ENCODE results near the gene UBA3. TPM values are rescaled to one million over a fixed set of nuclear protein-coding genes. Genes with fewer than 3 reads are reported as not detected.

UBA3 gene
- total RNA-seq, 5 donors from 2014 or later (not counting 1 experiment from before 2014, with no cell fraction given): 62.7 to 83.1 (median 73.2) TPM

DNA sequence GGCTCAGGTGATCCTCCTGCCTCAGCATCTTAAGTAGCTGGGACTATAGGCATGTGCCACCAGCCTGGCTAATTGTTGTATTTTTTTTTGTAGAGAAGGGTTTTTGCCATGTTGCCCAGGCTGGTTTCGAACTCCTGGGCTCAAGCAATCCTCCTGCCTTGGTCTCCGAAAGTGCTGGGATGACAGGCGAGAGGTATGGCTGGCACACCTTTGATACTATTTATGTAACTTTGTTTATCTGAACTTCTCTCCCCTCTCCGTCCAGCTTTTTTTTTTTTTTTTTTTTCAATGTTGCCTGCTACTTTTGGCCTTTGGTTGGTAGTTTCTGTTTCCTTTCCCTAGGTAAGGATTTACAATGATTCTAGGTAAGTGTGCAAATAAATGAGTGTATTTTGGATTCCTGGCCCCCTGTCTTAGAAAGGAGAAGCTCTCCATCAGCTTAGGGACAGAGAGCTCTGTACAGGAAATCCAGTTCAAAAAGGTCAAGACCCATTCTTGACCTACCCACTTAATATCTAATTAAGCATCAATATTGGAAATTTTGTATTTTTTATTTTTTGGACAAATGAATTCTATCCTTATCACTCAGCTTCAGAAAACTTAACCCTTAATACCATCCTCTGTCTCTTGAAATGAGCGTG is 11.3 kb upstream of the UBA3 start:
- peak in 1 of 35 experiments; percentile 32 for DNase-seq
- ATAC-seq (replicated peaks in 1 of 4): peak in 2 of 4 experiments; percentile 1 to 3
- H3K9me3 Mint-ChIP-seq: no peaks in the 10 kb centered on the region
- Histone ChIP-seq H3K4me3 (ENCODE audit: control insufficient read depth in 1 of 2, extremely low read depth in 1 of 2, low read length in 1 of 2) (peak overlapping the region; percentile 5 to 44), H3K4me1 (ENCODE audit: control insufficient read depth in 1 of 2, extremely low read depth in 1 of 2, insufficient read depth in 2 of 2, low read length in 2 of 2) (peaks cover 84 to 89% of the 10 kb centered on the region in 2 experiments), H3K36me3 (ENCODE audit: control insufficient read depth in 2 of 2, extremely low read depth in 1 of 2, insufficient read depth in 1 of 2, low read length in 1 of 2) (peaks cover 0 to 19% of the 10 kb centered on the region in 2 donors), H3K9me3 (no peaks in the 10 kb centered on the region), H3K27me3 (replicated peaks in 1 of 2; ENCODE audit: control insufficient read depth in 2 of 2, extremely low read depth in 1 of 2, insufficient read depth in 2 of 2, low read length in 1 of 2) (no peaks in the 10 kb centered on the region), H3K27ac (ENCODE audit: low read length) (peak overlapping the region; percentile 90)
- peaks cover 87 to 90% (median 87%) of the 10 kb centered on the region in 3 donors for H3K4me1 Mint-ChIP-seq
- no peaks in the 10 kb centered on the region for H3K27me3 Mint-ChIP-seq
- WGBS (ENCODE audit: insufficient coverage): 80% methylated on average over 1 of the region's 5 CpGs
- CTCF ChIA-PET: interaction anchor here (0.5 to 3.1 kb wide), 9 partner anchors 8 to 68 kb away, joined by 3 to 20 read pairs (median 5); partner anchors contain the start of gene TMF1 (in 1 of the 2)
- H3K36me3 Mint-ChIP-seq: peaks cover 25% of the 10 kb centered on the region
- H3K4me3 Mint-ChIP-seq: peak overlapping the region; percentile 64 to 77 (median 68)
- POLR2A ChIA-PET: interaction anchor here (0.5 to 1.7 kb wide), 15 partner anchors 9 to 1698 kb away, joined by 3 to 19 read pairs (median 7); partner anchors contain the start of gene UBA3 (in 1 of the 2)
- H3K27ac Mint-ChIP-seq: peak overlapping the region; percentile 97 to 98

DNA sequence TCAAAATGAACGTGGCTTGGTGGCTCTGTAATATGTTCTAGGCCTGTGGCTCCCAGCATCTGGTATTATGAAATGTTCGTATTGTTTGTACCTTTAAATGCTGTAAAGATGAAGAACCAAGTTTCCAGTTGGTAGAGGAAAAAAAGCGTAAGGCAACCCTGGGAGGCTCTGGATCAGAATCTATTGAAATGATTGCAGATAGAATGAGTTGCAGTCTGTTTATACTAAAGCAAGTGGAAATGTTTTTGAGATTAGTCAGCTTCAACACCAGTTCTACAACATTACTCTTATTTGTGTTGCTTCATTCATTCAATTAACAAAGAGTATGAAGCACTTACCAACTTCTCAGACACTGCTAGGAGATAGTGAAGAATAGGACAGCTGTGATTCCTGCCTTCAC is 9.9 kb upstream of the UBA3 start:
- no peak for DNase-seq
- Mint-ChIP-seq H3K4me1 (peaks cover 74 to 82% (median 82%) of the 10 kb centered on the region in 3 donors), H3K27ac (peak overlapping the region; percentile 85 to 97), H3K36me3 (peaks cover 20% of the 10 kb centered on the region), H3K9me3 (no peaks in the 10 kb centered on the region), H3K27me3 (no peaks in the 10 kb centered on the region), H3K4me3 (peak overlapping the region; percentile 47 to 90 (median 59))
- Histone ChIP-seq H3K36me3 (ENCODE audit: control insufficient read depth in 2 of 2, extremely low read depth in 1 of 2, insufficient read depth in 1 of 2, low read length in 1 of 2) (peaks cover 0 to 14% of the 10 kb centered on the region in 2 donors), H3K4me1 (ENCODE audit: control insufficient read depth in 1 of 2, extremely low read depth in 1 of 2, insufficient read depth in 2 of 2, low read length in 2 of 2) (peaks cover 75 to 81% of the 10 kb centered on the region in 2 experiments), H3K4me3 (ENCODE audit: control insufficient read depth in 1 of 2, extremely low read depth in 1 of 2, low read length in 1 of 2) (no peak overlapping the region), H3K27ac (ENCODE audit: low read length) (peak overlapping the region; percentile 90), H3K9me3 (no peaks in the 10 kb centered on the region), H3K27me3 (replicated peaks in 1 of 2; ENCODE audit: control insufficient read depth in 2 of 2, extremely low read depth in 1 of 2, insufficient read depth in 2 of 2, low read length in 1 of 2) (no peaks in the 10 kb centered on the region)
- 40% methylated on average over 2 of the region's 3 CpGs for WGBS (ENCODE audit: insufficient coverage)
- ChIA-PET CTCF (no interaction called here), POLR2A (interaction anchor here (0.6 to 1.5 kb wide), 3 partner anchors 9 to 37 kb away, joined by 3 to 8 read pairs (median 4); no protein-coding TSS in a partner anchor)
- no peak for ATAC-seq (replicated peaks in 1 of 4)

DNA sequence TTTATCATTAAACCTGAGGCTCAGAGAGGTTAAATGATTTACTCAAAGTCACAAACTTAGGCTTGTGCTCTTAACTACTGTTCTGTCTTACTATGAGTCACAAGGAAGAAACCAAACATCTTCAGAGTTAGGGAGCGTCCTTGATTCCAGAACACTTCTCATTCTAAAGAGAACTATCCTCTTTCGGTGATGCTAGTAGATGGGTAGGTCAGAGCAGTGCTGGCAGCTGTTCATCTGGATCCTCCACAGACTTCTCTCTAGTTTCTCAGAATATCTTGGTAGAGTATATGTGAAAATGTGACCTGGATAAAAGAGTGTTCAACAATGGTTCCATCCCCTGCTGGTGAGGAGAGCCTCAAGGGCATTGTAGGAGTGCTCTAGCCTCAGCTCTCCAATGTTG is 7.9 kb upstream of the UBA3 start:
- ChIA-PET CTCF (no interaction called here), POLR2A (interaction anchor here in 1 of 2 donors (0.5 kb wide), 1 partner anchor 11 kb away, joined by 5 read pairs; no protein-coding TSS in a partner anchor)
- peaks cover 72 to 81% (median 79%) of the 10 kb centered on the region in 3 donors for H3K4me1 Mint-ChIP-seq
- H3K4me3 Mint-ChIP-seq: peak overlapping the region; percentile 75 to 90 (median 87)
- peaks cover 0 to 9% of the 10 kb centered on the region in 2 donors for H3K36me3 ChIP-seq (ENCODE audit: control insufficient read depth in 2 of 2, extremely low read depth in 1 of 2, insufficient read depth in 1 of 2, low read length in 1 of 2)
- WGBS (ENCODE audit: insufficient coverage): no CpG with 5 or more reads among the region's 2 CpGs
- peak overlapping the region; percentile 15 to 85 for H3K4me3 ChIP-seq (ENCODE audit: control insufficient read depth in 1 of 2, extremely low read depth in 1 of 2, low read length in 1 of 2)
- no peaks in the 10 kb centered on the region for H3K9me3 Mint-ChIP-seq
- no peaks in the 10 kb centered on the region for H3K9me3 ChIP-seq
- DNase-seq (no peak), ATAC-seq (replicated peaks in 1 of 4) (no peak)
- no peaks in the 10 kb centered on the region for H3K27me3 Mint-ChIP-seq
- peaks cover 19% of the 10 kb centered on the region for H3K36me3 Mint-ChIP-seq
- peak overlapping the region; percentile 88 to 97 for H3K27ac Mint-ChIP-seq
- H3K4me1 ChIP-seq (ENCODE audit: control insufficient read depth in 1 of 2, extremely low read depth in 1 of 2, insufficient read depth in 2 of 2, low read length in 2 of 2): peaks cover 71 to 72% of the 10 kb centered on the region in 2 experiments
- peak overlapping the region; percentile 90 for H3K27ac ChIP-seq (ENCODE audit: low read length)
- no peaks in the 10 kb centered on the region for H3K27me3 ChIP-seq (replicated peaks in 1 of 2; ENCODE audit: control insufficient read depth in 2 of 2, extremely low read depth in 1 of 2, insufficient read depth in 2 of 2, low read length in 1 of 2)

DNA sequence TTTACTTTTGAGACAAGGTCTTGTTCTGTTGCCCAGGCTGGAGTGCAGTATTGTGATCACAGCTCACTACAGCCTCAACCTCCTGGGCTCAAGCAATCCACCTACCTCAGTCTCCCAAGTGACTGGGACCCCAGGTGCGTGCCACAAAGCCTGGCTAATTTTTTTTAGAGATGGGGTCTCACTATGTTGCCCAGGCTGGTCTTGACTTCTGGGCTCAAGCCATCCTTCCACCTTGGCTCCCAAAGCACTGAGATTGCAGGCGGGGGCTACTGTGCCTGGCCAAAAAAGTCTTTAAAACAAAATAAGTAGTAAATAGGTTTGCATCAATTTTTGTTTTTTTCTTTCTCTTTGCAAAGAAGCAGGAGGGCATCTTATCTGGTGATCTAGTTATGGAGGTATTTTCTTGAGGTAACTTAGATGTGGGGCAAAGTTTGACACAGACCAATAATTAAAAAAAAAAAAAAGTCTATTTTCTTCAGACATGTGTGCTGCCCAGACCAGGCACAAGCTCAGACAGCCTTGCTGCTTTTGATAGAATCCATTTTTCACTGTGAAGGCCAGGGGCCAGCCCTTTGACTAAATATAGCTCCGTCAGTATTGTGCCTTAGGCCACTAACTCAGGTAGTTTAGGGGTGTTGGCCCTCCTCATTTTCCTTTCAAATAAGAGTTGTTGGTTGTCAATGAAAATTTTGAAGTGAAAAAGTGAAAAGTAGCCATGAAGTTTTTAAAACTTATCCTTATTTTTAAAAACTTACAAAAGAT is 7.0 kb upstream of the UBA3 start:
- CTCF ChIA-PET: interaction anchor here (0.6 to 1.6 kb wide), 2 partner anchors 30 to 35 kb away, joined by 3 to 4 read pairs; partner anchors contain the start of gene TMF1 (in 1 of the 2)
- Histone ChIP-seq H3K4me1 (ENCODE audit: control insufficient read depth in 1 of 2, extremely low read depth in 1 of 2, insufficient read depth in 2 of 2, low read length in 2 of 2) (peaks cover 69 to 70% of the 10 kb centered on the region in 2 experiments), H3K36me3 (ENCODE audit: control insufficient read depth in 2 of 2, extremely low read depth in 1 of 2, insufficient read depth in 1 of 2, low read length in 1 of 2) (peaks cover 0 to 9% of the 10 kb centered on the region in 2 donors), H3K9me3 (no peaks in the 10 kb centered on the region), H3K4me3 (ENCODE audit: control insufficient read depth in 1 of 2, extremely low read depth in 1 of 2, low read length in 1 of 2) (peak overlapping the region; percentile 85 to 100), H3K27ac (ENCODE audit: low read length) (peak overlapping the region; percentile 90), H3K27me3 (replicated peaks in 1 of 2; ENCODE audit: control insufficient read depth in 2 of 2, extremely low read depth in 1 of 2, insufficient read depth in 2 of 2, low read length in 1 of 2) (no peaks in the 10 kb centered on the region)
- Mint-ChIP-seq H3K27ac (peak overlapping the region; percentile 75 to 83), H3K9me3 (no peaks in the 10 kb centered on the region), H3K27me3 (no peaks in the 10 kb centered on the region), H3K36me3 (peaks cover 19% of the 10 kb centered on the region), H3K4me1 (peaks cover 73 to 81% (median 81%) of the 10 kb centered on the region in 3 donors), H3K4me3 (peak overlapping the region; percentile 73 to 90 (median 87))
- no peak for DNase-seq
- no peak for ATAC-seq (replicated peaks in 1 of 4)
- POLR2A ChIA-PET: interaction anchor here in 1 of 2 donors (0.5 to 0.6 kb wide), 2 partner anchors 12 to 113 kb away, joined by 5 read pairs; no protein-coding TSS in a partner anchor
- WGBS (ENCODE audit: insufficient coverage): no CpG with 5 or more reads among the region's 3 CpGs

DNA sequence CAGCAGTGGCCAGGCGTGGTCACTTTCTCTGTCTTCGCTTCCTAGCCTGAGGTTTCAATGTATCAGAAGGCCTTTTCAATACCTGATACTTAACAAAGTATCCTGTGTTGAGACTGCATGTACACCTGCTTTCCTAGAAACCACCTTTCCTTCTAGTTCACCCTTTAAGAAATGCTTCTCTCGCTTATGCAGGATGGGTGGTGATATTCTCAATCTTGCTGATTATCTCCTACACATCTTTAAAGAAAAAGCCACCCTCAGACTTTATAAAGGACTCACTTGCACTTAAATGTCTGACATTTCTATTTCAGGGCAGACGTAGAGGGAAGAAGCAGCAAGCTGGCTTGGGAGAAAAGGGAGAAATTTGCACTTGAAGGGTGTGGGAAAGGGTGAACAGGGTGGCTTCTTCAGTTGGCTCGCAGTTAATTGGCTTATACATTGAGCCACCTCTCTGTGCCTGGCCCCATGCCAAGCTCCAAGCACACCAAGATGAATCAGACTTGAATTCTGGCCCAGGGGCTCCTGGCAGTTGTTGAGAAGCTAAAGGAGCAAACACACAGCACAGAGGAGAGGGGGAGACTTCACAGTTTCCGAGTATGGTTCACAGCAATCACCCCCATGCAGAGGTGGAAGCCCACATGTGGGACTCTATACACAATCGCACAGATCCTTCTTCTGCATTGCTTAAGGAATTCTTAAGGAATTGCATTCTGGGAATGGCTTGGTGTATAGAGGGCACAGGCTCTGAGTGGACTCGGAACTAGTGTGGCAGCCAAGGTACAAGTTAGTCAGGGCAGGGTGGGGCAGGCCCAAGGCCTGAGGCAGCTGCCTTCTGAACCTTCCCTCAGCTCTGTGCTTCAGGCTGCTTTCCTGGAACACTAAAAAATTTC is 5.9 kb upstream of the UBA3 start:
- peak overlapping the region; percentile 98 to 99 for H3K27ac Mint-ChIP-seq
- Histone ChIP-seq H3K27ac (ENCODE audit: low read length) (peak overlapping the region; percentile 90), H3K4me1 (ENCODE audit: control insufficient read depth in 1 of 2, extremely low read depth in 1 of 2, insufficient read depth in 2 of 2, low read length in 2 of 2) (peaks cover 67 to 71% of the 10 kb centered on the region in 2 experiments), H3K4me3 (ENCODE audit: control insufficient read depth in 1 of 2, extremely low read depth in 1 of 2, low read length in 1 of 2) (peak overlapping the region; percentile 85 to 100), H3K36me3 (ENCODE audit: control insufficient read depth in 2 of 2, extremely low read depth in 1 of 2, insufficient read depth in 1 of 2, low read length in 1 of 2) (peaks cover 0 to 8% of the 10 kb centered on the region in 2 donors), H3K27me3 (replicated peaks in 1 of 2; ENCODE audit: control insufficient read depth in 2 of 2, extremely low read depth in 1 of 2, insufficient read depth in 2 of 2, low read length in 1 of 2) (no peaks in the 10 kb centered on the region), H3K9me3 (no peaks in the 10 kb centered on the region)
- 0% methylated on average over 3 of the region's 8 CpGs for WGBS (ENCODE audit: insufficient coverage)
- H3K9me3 Mint-ChIP-seq: no peaks in the 10 kb centered on the region
- ATAC-seq (replicated peaks in 1 of 4): peak in 3 of 4 experiments; percentile 5 to 12 (median 11)
- peaks cover 75 to 81% (median 81%) of the 10 kb centered on the region in 3 donors for H3K4me1 Mint-ChIP-seq
- DNase-seq: peak in 24 of 35 experiments; percentile 9 to 77 (median 34)
- CTCF ChIA-PET: interaction anchor here in 1 of 2 donors (0.6 to 1.6 kb wide), 2 partner anchors 8 to 34 kb away, joined by 3 to 4 read pairs; partner anchors contain the start of gene TMF1
- H3K27me3 Mint-ChIP-seq: no peaks in the 10 kb centered on the region
- POLR2A ChIA-PET: interaction anchor here (0.6 to 0.9 kb wide), 7 partner anchors 7 to 83 kb away, joined by 3 to 8 read pairs (median 6); no protein-coding TSS in a partner anchor
- peaks cover 15% of the 10 kb centered on the region for H3K36me3 Mint-ChIP-seq
- peak overlapping the region; percentile 87 to 95 (median 90) for H3K4me3 Mint-ChIP-seq

Data from T-cell (primary cell).